Measurements from ENCODE around the gene ACACB. TPM values are rescaled to one million over a fixed set of nuclear protein-coding genes. Genes with fewer than 3 reads are reported as not detected.

ACACB gene
- total RNA-seq, 2 donors from 2014 or later = 6.8 to 12.7 TPM

GRCh38 chr12:109120557-109120956 lies 4.2 kb downstream of the ACACB start:
- Mint-ChIP-seq H3K4me1 (peaks cover 10% of the 10 kb centered on the region), H3K27me3 (ENCODE audit: insufficient read depth) (no peaks in the 10 kb centered on the region), H3K36me3 (ENCODE audit: low read depth) (no peaks in the 10 kb centered on the region), H3K9me3 (no peaks in the 10 kb centered on the region), H3K27ac (no peak overlapping the region), H3K4me3 (no peak overlapping the region)
- no peaks in the 10 kb centered on the region for H3K36me3 ChIP-seq (ENCODE audit: control insufficient read depth, insufficient read depth, low read length)
- H3K27ac ChIP-seq (ENCODE audit: low read depth, low read length) = no peak overlapping the region
- H3K9ac ChIP-seq (ENCODE audit: extremely low read depth, low read length, poor library complexity, severe bottlenecking) = no peak overlapping the region
- no peak for TF ChIP-seq CTCF (conservative IDR thresholded peaks at IDR 0.05)
- whole genome bisulfite sequencing, 2 experiments (ENCODE audit: insufficient coverage in 1 of 2, insufficient read length in 1 of 2) = 50 to 76% methylated on average over 2 to 4 of the region's 4 CpGs
- H3K4me3 ChIP-seq (ENCODE audit: low read length) = no peak overlapping the region
- no peaks in the 10 kb centered on the region for H3K27me3 ChIP-seq (ENCODE audit: control insufficient read depth, insufficient read depth, low read length, poor library complexity, severe bottlenecking)
- DNase-seq = no peak
- H3K4me1 ChIP-seq (ENCODE audit: control insufficient read depth, insufficient read depth, low read length) = peaks cover 7% of the 10 kb centered on the region
- no peaks in the 10 kb centered on the region for H3K9me3 ChIP-seq (ENCODE audit: control insufficient read depth, low read length)

- Histone ChIP-seq H3K27ac (ENCODE audit: low read depth, low read length) (no peak overlapping the region), H3K4me1 (ENCODE audit: control insufficient read depth, insufficient read depth, low read length) (no peaks in the 10 kb centered on the region), H3K9ac (ENCODE audit: extremely low read depth, low read length, poor library complexity, severe bottlenecking) (no peak overlapping the region), H3K27me3 (ENCODE audit: control insufficient read depth, insufficient read depth, low read length, poor library complexity, severe bottlenecking) (no peaks in the 10 kb centered on the region), H3K36me3 (ENCODE audit: control insufficient read depth, insufficient read depth, low read length) (no peaks in the 10 kb centered on the region), H3K4me3 (ENCODE audit: low read length) (no peak overlapping the region), H3K9me3 (ENCODE audit: control insufficient read depth, low read length) (no peaks in the 10 kb centered on the region)
- H3K4me1 Mint-ChIP-seq = peaks cover 5% of the 10 kb centered on the region
- no peaks in the 10 kb centered on the region for H3K36me3 Mint-ChIP-seq (ENCODE audit: low read depth)
- no peak for TF ChIP-seq CTCF (conservative IDR thresholded peaks at IDR 0.05)
- H3K9me3 Mint-ChIP-seq = no peaks in the 10 kb centered on the region
- WGBS, 2 experiments (ENCODE audit: insufficient coverage in 1 of 2, insufficient read length in 1 of 2) = 89 to 94% methylated on average over 2 to 3 of the region's 3 CpGs
- H3K27ac Mint-ChIP-seq = no peak overlapping the region
- H3K27me3 Mint-ChIP-seq (ENCODE audit: insufficient read depth) = no peaks in the 10 kb centered on the region
- H3K4me3 Mint-ChIP-seq = no peak overlapping the region
- DNase-seq = no peak
These were observed 5.0 kb downstream of the ACACB start for GRCh38 chr12:109121346-109121880.

DNA sequence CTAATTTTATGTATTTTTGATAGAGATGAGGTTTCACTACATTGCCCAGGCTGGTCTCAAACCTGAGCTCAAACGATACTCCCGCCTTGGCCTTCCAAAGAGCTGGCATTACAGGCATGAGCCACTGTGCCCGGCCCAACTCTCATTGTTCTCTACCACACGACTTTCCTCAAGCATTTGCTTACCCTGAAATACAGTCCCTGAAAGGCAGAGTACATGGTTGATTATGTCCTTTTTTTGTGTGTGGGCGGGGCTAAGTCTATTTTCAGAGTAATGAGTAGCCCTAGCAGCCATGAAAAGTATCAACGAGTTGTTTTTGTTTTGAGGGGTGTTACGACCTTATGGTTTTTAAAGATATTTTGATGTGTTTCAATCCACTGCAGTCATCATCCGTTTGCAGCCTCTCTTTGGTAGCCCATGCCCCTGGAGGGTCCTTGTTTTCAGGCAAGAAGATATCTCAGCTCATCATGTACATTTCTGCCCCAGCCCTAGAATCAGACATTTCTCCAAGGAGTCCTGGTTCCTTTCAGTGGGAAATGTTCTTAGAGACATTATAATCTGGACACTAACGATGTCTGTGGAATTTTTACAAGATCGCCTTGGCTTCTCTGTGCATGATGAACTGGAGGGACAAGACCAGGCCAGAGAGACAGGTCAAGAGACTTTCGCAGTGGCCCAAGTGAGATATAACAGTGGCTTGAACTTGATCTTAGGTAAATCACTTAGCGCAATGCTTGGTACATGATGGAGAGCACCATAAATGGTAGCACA lies 8.7 kb downstream of the ACACB start:
- H3K4me1 Mint-ChIP-seq = peaks cover 3% of the 10 kb centered on the region
- no peak overlapping the region for H3K4me3 ChIP-seq (ENCODE audit: low read length)
- DNase-seq = no peak
- no peaks in the 10 kb centered on the region for H3K36me3 Mint-ChIP-seq (ENCODE audit: low read depth)
- no peak for TF ChIP-seq CTCF (conservative IDR thresholded peaks at IDR 0.05)
- H3K27me3 Mint-ChIP-seq (ENCODE audit: insufficient read depth) = no peaks in the 10 kb centered on the region
- no peaks in the 10 kb centered on the region for H3K27me3 ChIP-seq (ENCODE audit: control insufficient read depth, insufficient read depth, low read length, poor library complexity, severe bottlenecking)
- 89 to 93% methylated on average over 7 to 12 of the region's 12 CpGs for WGBS, 2 experiments (ENCODE audit: insufficient coverage in 1 of 2, insufficient read length in 1 of 2)
- no peak overlapping the region for H3K4me3 Mint-ChIP-seq
- no peaks in the 10 kb centered on the region for H3K9me3 ChIP-seq (ENCODE audit: control insufficient read depth, low read length)
- H3K27ac Mint-ChIP-seq = no peak overlapping the region
- no peak overlapping the region for H3K27ac ChIP-seq (ENCODE audit: low read depth, low read length)
- H3K36me3 ChIP-seq (ENCODE audit: control insufficient read depth, insufficient read depth, low read length) = no peaks in the 10 kb centered on the region
- no peaks in the 10 kb centered on the region for H3K9me3 Mint-ChIP-seq
- H3K4me1 ChIP-seq (ENCODE audit: control insufficient read depth, insufficient read depth, low read length) = no peaks in the 10 kb centered on the region
- H3K9ac ChIP-seq (ENCODE audit: extremely low read depth, low read length, poor library complexity, severe bottlenecking) = no peak overlapping the region
